ENCODE measurements around the gene GDF7.

Gene GDF7

DNA sequence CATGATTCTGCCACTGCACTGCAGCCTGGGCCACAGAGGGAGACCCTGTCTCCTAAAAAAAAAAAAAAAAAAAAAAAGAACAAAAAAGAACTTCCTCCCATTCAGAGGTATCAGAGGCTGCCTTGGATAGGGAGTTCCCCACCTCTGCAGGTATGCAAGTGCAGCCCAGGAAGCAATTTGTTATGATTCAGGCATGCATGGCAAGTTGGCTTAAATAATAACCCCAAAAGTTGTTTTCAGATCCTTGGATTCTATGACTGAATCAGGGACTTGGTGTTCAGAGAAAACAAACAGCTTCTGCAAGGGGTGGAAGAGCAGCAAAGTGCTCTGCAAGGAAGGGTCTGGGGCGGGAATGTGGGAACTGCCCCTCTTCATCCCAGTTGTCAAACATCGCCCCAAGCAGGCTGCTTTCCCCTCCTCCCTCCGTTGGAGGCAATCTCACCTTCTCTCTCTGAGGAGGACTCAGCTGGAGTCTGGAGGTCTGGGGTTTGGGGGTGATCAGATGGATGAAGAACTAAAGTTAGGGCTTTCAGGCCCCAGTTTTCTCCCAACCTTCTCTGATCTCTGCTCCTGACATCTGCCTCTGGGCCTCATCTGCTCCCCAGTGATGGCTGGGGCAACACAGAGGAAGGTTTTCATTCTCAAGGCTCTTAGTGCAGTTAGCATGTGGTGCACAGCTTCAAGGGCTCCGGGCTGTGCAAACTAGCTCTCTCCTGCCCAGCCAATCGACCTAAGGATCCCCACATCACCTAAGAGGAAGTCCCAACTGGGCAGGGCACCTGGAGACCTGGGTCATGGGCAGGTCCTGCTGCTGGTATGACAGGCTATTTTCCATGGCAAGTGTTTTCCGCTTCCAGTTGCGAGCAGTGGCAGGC is 3.5 kb upstream of the GDF7 start:
- DNase-seq = no peak

DNA sequence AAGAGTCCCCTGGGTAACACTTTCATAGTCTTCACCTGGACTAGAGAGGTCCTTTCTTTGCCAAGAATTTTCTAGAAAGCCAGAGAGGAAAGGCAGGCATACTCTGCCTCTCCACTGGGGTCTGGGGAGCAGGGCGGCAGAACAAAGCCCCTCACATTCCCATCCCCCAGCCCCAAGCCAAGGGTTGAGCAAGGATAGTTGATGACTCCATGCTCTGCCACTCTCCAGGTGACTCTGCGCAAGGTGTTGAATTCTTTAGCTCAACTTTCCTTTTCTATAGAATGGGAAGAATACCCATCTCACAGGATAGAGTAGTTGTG is 2.9 kb upstream of the GDF7 start:
- no peak for DNase-seq

DNA sequence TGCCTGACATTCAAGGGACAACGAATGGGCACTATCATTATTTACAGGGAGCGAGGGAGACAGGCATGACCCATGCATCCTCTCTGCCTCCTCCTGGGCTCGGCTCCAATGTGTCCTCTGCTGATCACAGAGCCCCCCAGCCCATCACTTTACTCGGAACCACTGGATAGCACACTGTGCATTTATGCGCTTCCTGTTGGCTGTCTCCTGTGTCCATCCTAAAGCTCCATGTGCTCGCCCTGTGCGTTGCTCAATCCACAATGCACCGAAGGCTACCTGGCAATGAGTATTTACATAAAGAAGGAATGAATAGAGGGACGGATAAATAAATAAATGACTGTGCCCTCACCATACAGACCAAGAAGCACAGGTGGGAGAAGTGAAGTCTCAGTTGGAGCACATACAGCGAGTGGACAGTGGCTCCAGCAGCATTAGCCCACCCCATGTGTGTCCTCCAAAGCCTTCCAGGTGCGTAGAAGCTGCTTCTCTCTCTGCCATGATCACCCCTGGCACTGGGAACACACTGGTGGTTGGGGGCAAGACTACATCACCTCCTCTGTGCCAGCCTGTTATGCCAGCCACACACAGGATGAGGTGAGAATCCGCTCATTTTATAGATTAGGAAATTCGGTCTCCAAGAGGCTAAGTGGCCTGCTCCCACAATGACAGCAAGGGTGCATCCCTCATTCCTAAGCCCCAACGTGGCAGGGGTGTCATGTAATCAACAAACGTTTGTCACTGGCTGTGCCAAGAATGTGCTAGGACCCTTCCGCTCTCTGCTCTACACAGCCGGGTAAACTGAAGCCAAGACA is 2.3 kb upstream of the GDF7 start:
- DNase-seq = no peak

DNA sequence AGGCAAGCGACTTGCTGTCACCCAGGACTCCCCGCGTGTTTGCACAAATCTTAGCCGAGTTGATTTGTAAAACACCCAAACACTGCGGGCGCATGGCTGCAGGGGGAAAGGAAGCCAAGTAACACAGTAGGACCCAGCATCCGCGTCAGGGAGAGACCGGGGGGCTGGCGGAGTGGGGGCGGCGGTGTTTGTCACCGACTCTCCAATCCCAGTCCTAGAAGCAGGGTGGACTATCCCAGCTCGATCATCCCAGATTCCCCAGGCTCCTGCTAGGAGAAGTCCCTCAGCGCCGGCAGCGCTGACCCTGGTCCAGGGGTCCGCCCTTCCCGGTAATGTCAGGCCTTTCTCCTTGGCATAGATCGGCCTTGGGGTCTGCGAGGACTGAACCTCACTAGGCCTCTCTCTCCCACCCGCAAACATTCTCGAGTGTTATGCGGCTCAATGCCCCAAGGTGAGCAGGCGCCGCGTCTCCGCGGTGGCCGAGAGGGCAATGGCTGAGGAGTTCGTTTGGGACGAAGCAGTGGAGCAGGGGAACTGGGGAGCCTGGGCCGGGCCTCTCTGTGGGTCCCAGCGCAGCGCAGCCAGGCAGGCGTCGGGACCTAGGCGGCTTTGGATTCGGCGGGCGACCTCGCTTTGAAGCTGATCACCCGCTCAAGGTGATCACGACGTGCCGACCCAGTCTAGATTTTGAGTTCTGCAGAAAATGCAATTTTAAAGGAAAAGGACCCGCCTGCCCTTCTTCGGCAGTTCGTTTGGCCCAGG is 1.5 kb upstream of the GDF7 start:
- no peak for DNase-seq

DNA sequence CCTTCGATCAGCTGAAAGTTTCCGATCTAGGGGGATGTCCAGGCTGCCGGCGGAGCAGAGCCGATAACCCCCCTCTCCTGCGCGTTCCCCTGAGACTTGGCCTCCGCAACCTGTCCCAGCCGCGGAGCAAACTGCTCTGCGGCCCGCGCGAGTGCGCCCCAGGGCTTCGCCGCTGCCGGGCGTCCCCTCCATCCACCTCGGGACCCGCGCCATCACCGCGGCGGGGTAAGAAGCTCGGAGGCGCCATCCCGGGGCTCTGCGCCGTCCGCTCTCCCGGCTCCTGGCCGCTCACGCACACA is 990 bp upstream of the GDF7 start:
- no peak for DNase-seq

DNA sequence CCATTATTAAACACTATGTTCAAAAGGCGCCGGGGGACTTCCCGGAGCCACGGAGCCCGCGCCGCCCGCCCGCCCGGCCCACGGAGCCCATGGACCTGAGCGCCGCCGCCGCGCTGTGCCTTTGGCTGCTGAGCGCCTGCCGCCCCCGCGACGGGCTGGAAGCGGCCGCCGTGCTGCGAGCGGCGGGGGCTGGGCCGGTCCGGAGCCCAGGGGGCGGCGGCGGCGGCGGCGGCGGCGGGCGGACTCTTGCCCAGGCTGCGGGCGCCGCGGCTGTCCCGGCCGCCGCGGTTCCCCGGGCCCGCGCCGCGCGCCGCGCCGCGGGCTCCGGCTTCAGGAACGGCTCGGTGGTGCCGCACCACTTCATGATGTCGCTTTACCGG is 197 bp downstream of the GDF7 start:
- DNase-seq = no peak

DNA sequence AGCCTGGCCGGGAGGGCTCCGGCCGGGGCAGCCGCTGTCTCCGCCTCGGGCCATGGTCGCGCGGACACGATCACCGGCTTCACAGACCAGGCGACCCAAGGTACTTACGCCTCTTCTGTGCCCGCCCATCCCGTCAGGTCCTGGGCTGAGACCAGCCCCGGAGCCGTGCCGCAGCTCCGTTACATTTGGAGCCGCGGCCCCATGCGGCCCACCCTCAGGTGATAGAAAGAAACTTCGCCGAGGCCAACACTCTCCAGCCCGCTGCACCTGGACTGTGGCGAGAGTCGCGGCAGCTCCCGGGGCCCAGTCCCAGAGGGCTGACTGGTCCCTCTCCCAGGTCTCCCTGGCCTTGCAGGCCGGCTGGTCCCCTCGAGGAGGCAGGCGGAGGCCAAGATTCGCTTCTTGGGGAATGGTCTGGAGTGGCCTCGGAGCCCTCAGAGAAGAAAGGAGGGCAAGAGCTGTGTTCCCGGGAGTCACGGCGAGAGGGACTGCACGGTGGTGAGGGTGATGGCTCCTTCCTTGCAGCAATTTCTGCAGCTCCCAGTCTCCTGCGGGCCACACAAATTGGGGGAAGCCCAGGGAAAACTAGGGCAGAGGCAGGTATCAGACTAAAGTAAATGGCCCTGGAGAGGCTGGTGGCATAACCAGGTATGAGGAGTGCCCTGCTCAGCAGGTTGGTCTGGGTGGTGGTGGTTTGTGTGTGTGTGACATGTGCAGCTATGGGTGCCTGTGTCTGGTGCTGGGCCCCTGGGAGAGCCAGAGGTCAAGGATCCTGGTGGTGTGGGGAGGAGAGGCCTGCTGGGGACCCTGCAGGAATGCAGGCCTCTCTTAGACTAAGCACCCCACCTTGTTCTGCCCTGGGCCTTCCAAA is 822 bp downstream of the GDF7 start:
- DNase-seq = no peak

DNA sequence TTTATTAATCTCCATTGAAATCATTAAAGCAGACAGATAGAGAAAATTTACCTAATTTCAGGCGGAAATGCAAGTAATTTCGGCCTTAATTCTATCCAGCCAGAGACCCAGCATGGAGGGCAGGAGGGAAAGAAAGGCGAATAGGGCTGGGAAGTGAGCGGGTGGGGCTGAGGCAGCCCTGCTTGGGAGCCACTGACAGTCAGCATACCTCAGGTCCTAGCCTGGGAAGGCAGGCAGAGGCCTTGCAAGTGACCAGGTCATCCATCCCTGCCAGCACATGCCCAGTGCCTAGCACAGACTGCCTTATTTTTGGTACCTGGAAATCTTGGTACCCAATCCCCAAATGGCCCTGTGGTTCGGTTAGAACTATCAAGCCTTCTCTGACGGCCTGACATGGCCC is 1.5 kb downstream of the GDF7 start:
- no peak for DNase-seq

DNA sequence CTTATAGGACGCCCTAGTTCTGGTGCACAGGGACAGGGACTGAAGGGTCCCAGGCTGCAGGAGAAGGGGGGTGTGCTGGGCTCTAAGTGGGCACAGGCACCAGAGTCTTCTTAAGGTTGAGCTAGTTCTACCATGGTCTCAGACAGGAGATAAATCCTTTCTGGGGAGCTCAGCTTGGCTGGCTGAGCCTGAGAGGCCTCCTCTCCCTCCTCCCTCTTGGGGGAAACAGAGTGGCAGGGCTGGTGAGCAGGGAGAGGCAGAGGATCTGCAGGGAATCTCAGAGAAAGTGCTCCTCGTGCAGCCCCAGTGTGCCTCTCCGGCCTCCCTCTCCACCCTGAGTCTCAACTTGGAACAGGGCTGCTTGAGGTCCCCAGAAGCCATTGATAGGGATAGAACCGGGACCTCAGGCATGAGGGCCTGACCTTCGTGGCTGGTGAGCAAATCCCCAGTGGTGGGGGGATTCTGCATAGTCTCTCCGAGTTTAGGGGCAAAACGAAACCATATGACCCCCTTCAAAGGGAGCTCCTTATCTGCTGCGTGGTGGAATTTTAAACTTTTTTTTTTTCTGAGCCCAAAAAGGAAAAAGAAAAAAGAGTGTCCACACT is 2.0 kb downstream of the GDF7 start:
- no peak for DNase-seq

DNA sequence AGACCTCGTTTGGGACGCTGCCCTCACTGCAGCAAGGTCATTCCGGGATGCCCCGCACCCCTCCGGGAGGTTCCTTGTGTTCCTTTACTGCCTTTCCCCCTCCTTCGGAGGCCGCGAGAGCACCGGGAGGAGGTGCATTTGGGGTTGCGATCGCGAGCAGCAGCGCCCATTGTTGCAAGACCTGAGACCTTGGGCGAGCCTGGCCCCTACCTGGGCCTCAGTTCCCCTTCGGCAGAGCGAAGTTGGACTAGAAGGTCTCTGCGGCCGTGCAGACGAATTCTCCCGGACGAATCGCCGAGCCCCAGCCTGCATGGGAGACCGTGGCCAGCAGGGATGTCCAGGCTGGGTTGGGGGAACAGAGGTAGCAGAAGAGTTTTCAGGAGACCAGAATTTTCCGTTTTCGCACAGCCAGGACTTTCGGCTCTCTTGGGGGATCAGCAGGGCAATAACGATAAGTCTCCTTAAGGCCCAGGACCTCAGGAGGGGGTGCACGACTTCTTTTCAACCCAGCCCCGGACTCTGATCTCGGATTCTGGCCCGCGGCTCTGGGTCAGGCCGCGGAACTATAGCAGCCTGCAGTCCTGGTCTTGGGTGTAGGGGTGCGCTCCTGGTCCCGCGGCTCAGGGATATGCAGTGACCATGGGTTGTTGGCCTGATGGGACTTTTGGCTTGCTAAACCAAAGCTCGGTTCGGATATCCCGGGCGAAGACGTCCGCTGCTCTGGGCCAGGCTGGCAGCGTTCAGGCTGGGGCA is 2.8 kb downstream of the GDF7 start:
- DNase-seq = no peak

DNA sequence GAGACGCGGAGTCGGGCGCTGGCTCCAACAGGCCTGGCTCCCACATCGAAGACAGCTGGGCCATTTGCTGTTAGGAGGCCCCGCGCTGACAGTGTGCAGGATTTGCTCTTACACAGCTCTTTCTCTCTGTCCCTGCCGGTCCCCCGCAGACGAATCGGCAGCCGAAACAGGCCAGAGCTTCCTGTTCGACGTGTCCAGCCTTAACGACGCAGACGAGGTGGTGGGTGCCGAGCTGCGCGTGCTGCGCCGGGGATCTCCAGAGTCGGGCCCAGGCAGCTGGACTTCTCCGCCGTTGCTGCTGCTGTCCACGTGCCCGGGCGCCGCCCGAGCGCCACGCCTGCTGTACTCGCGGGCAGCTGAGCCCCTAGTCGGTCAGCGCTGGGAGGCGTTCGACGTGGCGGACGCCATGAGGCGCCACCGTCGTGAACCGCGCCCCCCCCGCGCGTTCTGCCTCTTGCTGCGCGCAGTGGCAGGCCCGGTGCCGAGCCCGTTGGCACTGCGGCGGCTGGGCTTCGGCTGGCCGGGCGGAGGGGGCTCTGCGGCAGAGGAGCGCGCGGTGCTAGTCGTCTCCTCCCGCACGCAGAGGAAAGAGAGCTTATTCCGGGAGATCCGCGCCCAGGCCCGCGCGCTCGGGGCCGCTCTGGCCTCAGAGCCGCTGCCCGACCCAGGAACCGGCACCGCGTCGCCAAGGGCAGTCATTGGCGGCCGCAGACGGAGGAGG is 3.5 kb downstream of the GDF7 start:
- no peak for DNase-seq

DNA sequence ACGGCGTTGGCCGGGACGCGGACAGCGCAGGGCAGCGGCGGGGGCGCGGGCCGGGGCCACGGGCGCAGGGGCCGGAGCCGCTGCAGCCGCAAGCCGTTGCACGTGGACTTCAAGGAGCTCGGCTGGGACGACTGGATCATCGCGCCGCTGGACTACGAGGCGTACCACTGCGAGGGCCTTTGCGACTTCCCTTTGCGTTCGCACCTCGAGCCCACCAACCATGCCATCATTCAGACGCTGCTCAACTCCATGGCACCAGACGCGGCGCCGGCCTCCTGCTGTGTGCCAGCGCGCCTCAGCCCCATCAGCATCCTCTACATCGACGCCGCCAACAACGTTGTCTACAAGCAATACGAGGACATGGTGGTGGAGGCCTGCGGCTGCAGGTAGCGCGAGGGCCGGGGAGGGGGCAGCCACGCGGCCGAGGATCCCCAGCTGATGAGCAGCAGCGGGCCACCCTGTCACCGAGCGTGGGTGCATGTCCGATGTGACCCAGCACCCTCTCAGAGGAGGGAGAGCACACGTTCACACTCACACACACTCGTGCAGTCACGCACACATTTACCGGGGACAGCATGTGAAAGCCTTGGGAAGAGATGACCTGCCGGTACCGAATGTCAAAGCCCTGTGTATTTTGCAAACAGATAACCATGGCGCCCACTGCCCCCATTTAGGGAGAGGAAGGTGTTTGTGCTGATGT is 4.2 kb downstream of the GDF7 start:
- DNase-seq = no peak

DNA sequence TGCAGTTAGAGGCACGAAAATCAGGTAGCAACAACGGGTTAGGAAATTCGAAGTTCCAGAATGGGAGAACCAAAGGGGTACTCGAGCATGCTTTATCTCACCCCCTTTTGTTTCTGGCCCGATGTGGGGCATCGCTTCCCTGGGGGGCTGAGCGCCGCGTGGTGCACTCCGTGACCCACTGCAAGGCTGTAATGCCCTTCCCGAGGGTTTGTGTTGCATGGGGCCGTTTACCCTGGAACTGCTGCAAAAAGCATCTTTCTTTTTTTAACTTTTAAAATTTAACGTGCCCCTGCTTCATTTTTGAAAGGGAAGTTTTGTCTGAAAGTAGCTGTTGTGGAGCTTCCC is 4.8 kb downstream of the GDF7 start:
- no peak for DNase-seq

DNA sequence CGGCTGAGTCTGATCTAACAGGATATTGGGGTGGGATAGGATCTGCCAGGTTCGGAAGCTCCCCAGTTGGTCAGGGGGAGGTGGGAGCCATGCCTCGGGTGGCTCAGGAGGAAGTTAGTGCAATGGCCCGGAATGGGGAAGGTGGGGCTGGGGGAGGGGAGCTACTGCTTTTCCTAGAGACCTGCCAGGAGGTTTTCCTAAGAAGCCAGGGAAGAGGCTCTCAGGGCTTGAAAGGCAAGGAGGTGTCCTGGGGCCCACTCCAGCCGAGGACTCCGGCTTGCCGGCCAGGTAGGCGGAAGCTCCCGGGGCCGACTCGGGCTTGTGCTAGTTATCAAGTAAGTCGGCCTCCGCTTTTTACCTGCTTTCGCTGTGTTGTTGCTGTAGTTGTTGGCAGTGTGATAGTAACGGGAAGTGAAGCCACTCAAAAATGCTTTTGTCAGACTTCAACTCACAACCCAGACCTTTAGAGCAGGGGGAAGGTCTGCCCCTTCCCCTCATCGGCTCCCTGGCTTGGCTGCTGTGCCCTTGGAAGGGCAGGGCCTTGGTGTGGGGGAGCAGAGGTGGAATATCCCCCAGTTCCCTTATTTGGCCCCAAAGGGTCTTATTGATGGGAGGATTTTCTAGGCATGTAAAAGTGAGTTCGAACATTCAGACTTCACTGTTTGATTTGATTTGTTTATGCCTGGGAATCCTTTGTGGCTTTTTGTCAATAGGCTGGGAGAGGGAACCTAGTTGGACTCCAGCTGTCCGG is 5.4 kb downstream of the GDF7 start:
- no peak for DNase-seq

DNA sequence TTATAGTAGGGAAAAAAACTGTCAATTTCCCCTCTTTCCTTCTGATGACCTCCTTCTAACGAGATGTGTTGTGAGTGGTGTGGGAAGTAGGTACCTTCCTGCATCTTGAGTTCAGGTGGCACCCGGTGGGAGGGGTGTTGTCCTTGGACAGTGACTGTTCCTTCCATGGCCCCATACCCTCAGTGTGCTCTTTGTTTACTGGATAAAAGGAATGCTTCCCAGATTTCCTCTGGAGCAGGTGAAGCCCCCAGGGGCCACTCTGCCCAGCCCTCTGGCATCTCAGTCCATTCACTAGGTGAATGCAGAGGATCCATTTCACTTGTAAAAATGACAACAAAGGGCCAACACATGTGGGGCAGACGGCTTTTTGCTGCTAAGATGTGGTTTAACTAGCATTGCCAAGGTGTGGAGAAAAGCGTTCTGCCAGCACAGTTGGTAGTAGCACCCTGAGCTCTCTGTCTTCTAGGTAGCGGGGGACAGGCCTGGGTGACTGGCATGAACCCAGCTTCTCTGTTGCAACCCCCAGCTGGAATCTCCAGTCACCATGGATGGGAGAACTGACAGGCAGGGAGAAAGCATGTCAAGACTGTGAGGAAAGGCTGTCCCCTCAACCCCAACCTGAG is 6.9 kb downstream of the GDF7 start:
- no peak for DNase-seq

DNA sequence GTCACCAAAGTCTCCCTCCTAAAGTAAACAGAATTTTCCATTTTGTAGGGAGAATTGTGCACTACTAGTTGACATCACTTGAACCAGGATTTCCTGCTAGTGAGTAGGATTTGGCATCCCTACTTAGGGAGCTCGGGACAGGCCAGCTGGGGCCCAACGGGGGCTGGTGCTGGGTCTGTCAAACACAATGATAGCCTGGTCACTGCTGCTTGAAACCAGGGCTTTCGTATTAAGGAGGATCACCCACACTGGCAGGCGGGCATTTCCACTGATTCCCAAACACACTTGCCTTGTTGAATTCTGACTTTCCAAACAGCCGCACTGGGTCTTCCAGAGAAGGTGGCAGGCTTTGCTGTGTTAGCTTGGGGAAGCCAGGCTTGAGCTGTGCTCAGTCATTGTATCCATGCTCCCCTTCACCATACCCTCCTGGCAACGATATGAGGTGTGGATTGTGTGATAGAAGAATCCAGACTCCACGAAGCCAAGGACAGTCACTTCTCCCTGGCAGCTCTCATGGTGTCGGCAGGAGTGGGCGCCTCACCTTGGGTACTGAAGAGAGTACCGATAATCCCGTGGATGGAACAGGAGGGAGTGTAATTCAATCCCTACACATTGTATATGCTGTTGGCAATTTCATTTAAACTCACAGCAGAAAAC is 7.5 kb downstream of the GDF7 start:
- DNase-seq = no peak

DNA sequence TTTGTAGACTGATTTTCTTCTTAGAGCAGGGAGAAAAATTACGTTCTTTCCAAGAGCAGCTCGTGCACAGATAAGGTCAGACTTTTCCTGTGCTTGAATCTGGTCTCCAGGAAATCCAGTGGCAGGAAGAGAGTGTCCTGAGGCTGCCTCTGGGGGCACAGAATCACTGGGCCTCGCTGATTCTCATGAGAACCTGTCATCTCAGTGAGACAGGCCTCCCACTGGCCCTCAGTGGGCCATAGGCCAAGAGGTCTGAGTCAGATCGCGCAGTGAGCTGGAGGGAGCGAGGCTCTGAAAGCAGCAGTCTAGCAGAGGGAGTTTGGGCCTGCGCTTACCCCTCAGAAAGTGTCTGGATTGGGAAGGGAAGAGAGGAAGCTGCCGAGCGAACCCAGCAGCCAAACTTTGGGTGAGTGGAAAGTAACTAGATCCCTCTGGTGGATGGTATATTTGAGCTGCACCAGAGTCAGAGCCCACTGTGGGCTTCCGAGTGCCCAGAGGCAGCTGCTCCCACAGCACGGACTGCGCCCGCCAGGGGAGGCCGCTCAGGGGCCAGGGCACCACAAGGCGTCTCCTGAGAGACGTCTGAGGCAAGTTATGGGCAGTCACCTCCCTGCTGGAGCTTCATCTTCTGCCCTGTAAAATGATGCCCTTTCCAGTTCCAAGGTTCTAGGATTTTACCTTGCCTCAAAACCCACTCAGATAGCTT is 8.2 kb downstream of the GDF7 start:
- no peak for DNase-seq

Measured in NCI-H2171 (cell line).